ENCODE results near the gene PNN.

DNA sequence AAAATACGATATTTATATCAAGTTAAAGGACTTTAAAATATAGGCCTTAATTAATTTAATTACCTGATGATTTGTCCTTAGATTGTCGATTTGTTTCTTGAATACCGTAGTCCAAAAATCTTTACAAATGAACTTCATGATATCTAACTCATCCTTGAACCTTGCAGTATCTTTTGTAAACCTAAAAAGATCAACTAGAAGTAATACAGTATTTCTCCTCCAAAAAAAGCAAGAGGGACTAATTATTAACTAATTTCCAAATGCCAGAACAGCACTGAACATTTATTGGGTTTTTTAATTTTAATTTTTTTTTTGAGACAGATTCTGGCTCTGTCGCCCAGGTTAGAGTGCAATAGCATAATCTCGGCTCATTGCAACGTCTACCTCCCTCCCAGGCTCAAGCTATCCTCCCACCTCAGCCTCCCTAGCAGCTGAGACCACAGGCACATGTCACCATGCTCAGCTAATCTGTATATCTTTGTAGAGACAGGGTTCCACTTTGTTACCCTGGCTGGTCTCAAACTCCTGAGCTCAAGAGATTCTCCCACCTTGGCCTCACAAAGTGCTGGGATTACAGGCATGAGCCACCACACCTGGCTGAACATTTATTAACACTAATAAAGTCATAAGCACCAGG is 16.7 kb upstream of the PNN start:
- TF ChIP-seq, protein P1, sequence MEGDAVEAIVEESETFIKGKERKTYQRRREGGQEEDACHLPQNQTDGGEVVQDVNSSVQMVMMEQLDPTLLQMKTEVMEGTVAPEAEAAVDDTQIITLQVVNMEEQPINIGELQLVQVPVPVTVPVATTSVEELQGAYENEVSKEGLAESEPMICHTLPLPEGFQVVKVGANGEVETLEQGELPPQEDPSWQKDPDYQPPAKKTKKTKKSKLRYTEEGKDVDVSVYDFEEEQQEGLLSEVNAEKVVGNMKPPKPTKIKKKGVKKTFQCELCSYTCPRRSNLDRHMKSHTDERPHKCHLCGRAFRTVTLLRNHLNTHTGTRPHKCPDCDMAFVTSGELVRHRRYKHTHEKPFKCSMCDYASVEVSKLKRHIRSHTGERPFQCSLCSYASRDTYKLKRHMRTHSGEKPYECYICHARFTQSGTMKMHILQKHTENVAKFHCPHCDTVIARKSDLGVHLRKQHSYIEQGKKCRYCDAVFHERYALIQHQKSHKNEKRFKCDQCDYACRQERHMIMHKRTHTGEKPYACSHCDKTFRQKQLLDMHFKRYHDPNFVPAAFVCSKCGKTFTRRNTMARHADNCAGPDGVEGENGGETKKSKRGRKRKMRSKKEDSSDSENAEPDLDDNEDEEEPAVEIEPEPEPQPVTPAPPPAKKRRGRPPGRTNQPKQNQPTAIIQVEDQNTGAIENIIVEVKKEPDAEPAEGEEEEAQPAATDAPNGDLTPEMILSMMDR (IDR thresholded peaks at IDR 0.05) = no peak
- TF ChIP-seq POLR2A (IDR thresholded peaks at IDR 0.05) = no peak

Measured in breast epithelium (tissue), 3 donors.